HepG2 (cell line): ENCODE data around the gene SPAG4. TPM values are rescaled to one million over a fixed set of nuclear protein-coding genes. Genes with fewer than 3 reads are reported as not detected.

Source experiments
- ATAD3A ChIP-seq: sonication (generic); formaldehyde crosslinking; IDR thresholded peaks from 2 replicates; pipeline ENCODE4 v1.4.0; 2020; ENCODE audit warnings: missing genetic modification reagents
- E2F5 ChIP-seq: sonication (generic); formaldehyde crosslinking; conservative IDR thresholded peaks from 2 replicates; pipeline ENCODE4 v1.4.0; 2020; ENCODE audit warnings: missing genetic modification reagents
- KLF9 ChIP-seq: IDR thresholded peaks from 2 replicates; pipeline ENCODE4 v1.6.1; 2016; ENCODE audit warnings: low read depth
- MXI1 ChIP-seq: IDR thresholded peaks from 3 replicates; pipeline ENCODE4 v1.6.1; 2012; ENCODE audit warnings: low read depth, low read length, inconsistent platforms, borderline replicate concordance
- NCOA2 ChIP-seq: sonication (generic); formaldehyde crosslinking; IDR thresholded peaks from 2 replicates; pipeline ENCODE4 v1.8.0; 2022; ENCODE audit warnings: inconsistent platforms
- PBX2 ChIP-seq: IDR thresholded peaks from 2 replicates; pipeline ENCODE4 v1.6.1; 2016; ENCODE audit warnings: control low read depth
- SOX6 ChIP-seq, 2 experiments: fragments of 450-650 bp in 1 of 2; sonication (generic) in 1 of 2; formaldehyde crosslinking in 1 of 2; IDR thresholded peaks; 2 replicates each; pipeline versions ENCODE4 v1.4.0 to v1.6.1; 2017 to 2020; ENCODE audit warnings: antibody characterized with exemption in 1 of 2, mild to moderate bottlenecking in 1 of 2, missing genetic modification reagents in 1 of 2
- TEAD3 ChIP-seq: optimal IDR thresholded peaks from 2 replicates; pipeline ENCODE3; 2016; ENCODE audit warnings: borderline replicate concordance
- ZBTB46 ChIP-seq: sonication (generic); formaldehyde crosslinking; IDR thresholded peaks from 2 replicates; pipeline ENCODE4 v1.4.0; 2020; ENCODE audit warnings: mild to moderate bottlenecking, missing genetic modification reagents, borderline replicate concordance
- ZNF12 ChIP-seq: sonication (generic); formaldehyde crosslinking; IDR thresholded peaks from 2 replicates; pipeline ENCODE4 v1.5.0; 2020; ENCODE audit warnings: missing genetic modification reagents
- ZNF280D ChIP-seq: sonication (generic); formaldehyde crosslinking; IDR thresholded peaks from 2 replicates; pipeline ENCODE4 v1.5.1; 2020; ENCODE audit warnings: mild to moderate bottlenecking, missing genetic modification reagents
- ZNF484 ChIP-seq: sonication (generic); formaldehyde crosslinking; IDR thresholded peaks from 2 replicates; pipeline ENCODE4 v1.5.1; 2020; ENCODE audit warnings: mild to moderate bottlenecking, low read depth, missing genetic modification reagents, borderline replicate concordance
- ZNF570 ChIP-seq: sonication (generic); formaldehyde crosslinking; IDR thresholded peaks from 2 replicates; pipeline ENCODE4 v1.4.0; 2020; ENCODE audit warnings: mild to moderate bottlenecking, missing genetic modification reagents, borderline replicate concordance
- ZNF75D ChIP-seq: sonication (generic); formaldehyde crosslinking; IDR thresholded peaks from 2 replicates; pipeline ENCODE4 v1.8.1; 2023; ENCODE audit warnings: missing genetic modification reagents, mild to moderate bottlenecking, borderline replicate concordance
- ZNF891 ChIP-seq: sonication (generic); formaldehyde crosslinking; IDR thresholded peaks from 2 replicates; pipeline ENCODE4 v1.5.0; 2020; ENCODE audit warnings: mild to moderate bottlenecking, missing genetic modification reagents
- ZSCAN20 ChIP-seq: sonication (generic); formaldehyde crosslinking; IDR thresholded peaks from 2 replicates; pipeline ENCODE4 v1.4.0; 2020; ENCODE audit warnings: missing genetic modification reagents, mild to moderate bottlenecking, borderline replicate concordance
- polyA plus RNA-seq, 8 experiments: library from polyadenylated mRNA; depleted of rRNA in 3 of 8; stranded (reverse) in 7 of 8; unstranded in 1 of 8; fragments of >200 nt; fragmentation: Illumina TruSeq in 4 of 8; extraction: Trizol in 4 of 8; gene quantifications; 2 replicates each; pipeline versions ENCODE4 v1.2.1 to v1.2.3, GENCODE V29; 2011 to 2016; ENCODE audit warnings: low read depth in 4 of 8, missing spikeins in 1 of 8, mixed read lengths in 1 of 8; ENCODE audit not compliant: insufficient read depth in 1 of 8
- total RNA-seq, 5 experiments: library from RNA; depleted of rRNA; stranded (reverse); fragments of >200 nt; fragmentation: Illumina TruSeq; extraction: Trizol; gene quantifications; 2 replicates each; pipeline ENCODE4 v1.2.3, GENCODE V29; 2016; ENCODE audit warnings: low read depth in 1 of 5
- TF ChIP-seq, protein P1 (sequence below): sonication (generic); formaldehyde crosslinking; conservative IDR thresholded peaks from 2 replicates; pipeline ENCODE4 v1.8.1; 2023; ENCODE audit warnings: missing genetic modification reagents
- TF ChIP-seq, protein P2 (sequence below): sonication (generic); formaldehyde crosslinking; IDR thresholded peaks from 2 replicates; pipeline ENCODE4 v1.4.0; 2020; ENCODE audit warnings: missing genetic modification reagents

SPAG4 gene
- total and polyA plus RNA-seq, 2 of the 13 experiments (the other 11 are each of a cell fraction or from before 2014, with no cell fraction given): 5.8 to 137 TPM

DNA sequence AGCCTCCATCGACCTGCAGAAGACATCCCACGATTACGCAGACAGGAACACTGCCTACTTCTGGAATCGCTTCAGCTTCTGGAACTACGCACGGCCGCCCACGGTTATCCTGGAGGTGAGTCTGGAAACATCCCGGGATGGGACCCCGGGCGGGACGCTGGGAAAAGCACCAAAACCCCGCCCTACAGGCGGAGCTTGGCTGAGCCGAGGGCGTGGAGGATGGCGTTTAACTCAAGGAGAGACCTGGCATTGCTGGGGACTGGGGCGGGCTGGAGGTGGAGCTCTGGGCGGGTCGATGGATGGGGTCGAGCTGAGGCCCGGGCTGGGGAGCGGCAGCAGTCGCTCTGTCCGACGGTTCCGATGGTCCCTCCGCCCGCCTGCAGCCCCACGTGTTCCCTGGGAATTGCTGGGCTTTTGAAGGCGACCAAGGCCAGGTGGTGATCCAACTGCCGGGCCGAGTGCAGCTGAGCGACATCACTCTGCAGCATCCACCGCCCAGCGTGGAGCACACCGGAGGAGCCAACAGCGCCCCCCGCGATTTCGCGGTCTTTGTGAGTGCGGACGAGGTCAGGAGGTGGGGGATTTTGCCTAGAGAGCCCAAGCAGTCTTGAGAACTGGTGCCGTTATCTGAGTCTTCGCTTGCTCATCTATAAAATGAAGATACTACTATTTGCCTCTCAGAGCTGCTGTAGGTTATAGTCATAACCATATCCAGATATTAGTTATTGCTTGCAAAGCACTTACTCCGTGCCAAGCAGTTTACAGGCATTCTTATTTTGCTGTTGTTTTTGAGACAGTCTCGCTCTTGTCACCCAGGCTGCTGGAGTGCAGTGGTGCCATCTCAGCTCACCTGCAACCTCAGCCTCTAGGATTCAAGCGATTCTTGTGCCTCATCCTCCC lies 3.8 kb downstream of the SPAG4 start (continued):
- TF ChIP-seq SOX6 (IDR thresholded peaks at IDR 0.05) (no peak), SOX6 (CRISPR knock-in tag; IDR thresholded peaks at IDR 0.05) (peak; percentile 89), ZBTB46 (CRISPR knock-in tag) (peak; percentile 85; the same call in 1 of the 2 replicates), E2F5 (CRISPR knock-in tag) (peak; percentile 80; the same call in 1 of the 2 replicates), TEAD3 (peak; percentile 70), ZNF570 (CRISPR knock-in tag) (no peak), KLF9 (no peak), ZSCAN20 (CRISPR knock-in tag) (0 out of 2 replicates have a peak, but pooled peaks have one; percentile 70), ZNF484 (peak; percentile 85; the same call in 1 of the 2 replicates), MXI1 (peak; percentile 83; the same call in 2 of the 3 replicates), PBX2 (CRISPR knock-in tag) (no peak), ZNF891 (CRISPR knock-in tag) (peak; percentile 99), ZNF75D (CRISPR knock-in tag) (no peak), ZNF280D (0 out of 2 replicates have a peak, but pooled peaks have one; percentile 32), ATAD3A (CRISPR knock-in tag) (no peak), NCOA2 (CRISPR knock-in tag) (peak; percentile 64; the same call in 1 of the 2 replicates), ZNF12 (CRISPR knock-in tag) (0 out of 2 replicates have a peak, but pooled peaks have one; percentile 17)
- TF ChIP-seq, protein P1, sequence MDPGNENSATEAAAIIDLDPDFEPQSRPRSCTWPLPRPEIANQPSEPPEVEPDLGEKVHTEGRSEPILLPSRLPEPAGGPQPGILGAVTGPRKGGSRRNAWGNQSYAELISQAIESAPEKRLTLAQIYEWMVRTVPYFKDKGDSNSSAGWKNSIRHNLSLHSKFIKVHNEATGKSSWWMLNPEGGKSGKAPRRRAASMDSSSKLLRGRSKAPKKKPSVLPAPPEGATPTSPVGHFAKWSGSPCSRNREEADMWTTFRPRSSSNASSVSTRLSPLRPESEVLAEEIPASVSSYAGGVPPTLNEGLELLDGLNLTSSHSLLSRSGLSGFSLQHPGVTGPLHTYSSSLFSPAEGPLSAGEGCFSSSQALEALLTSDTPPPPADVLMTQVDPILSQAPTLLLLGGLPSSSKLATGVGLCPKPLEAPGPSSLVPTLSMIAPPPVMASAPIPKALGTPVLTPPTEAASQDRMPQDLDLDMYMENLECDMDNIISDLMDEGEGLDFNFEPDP (CRISPR knock-in tag): peak; percentile 97; the same call in 1 of the 2 replicates
- TF ChIP-seq, protein P2, sequence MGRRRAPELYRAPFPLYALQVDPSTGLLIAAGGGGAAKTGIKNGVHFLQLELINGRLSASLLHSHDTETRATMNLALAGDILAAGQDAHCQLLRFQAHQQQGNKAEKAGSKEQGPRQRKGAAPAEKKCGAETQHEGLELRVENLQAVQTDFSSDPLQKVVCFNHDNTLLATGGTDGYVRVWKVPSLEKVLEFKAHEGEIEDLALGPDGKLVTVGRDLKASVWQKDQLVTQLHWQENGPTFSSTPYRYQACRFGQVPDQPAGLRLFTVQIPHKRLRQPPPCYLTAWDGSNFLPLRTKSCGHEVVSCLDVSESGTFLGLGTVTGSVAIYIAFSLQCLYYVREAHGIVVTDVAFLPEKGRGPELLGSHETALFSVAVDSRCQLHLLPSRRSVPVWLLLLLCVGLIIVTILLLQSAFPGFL: no peak
